Mesendoderm (in vitro differentiated cells): ENCODE data around the gene RAPGEF5.

ENCODE experiments used
- DNase-seq: peaks from one replicate; pipeline ENCODE4 v3.0.0; 2013
- H2AK5ac ChIP-seq: 2 replicates; pipeline ENCODE4 v1.6.1; 2013; ENCODE audit warnings: low read length, inconsistent platforms
- H2BK120ac ChIP-seq: 2 replicates; pipeline ENCODE4 v1.6.1; 2013; ENCODE audit warnings: low read depth, mild to moderate bottlenecking, low read length, moderate library complexity, mixed read lengths
- H2BK15ac ChIP-seq: replicated peaks from 2 replicates; pipeline ENCODE4 v1.6.1; 2013; ENCODE audit warnings: low read depth, mild to moderate bottlenecking, moderate library complexity
- H2BK5ac ChIP-seq: 2 replicates; pipeline ENCODE4 v1.6.1; 2013; ENCODE audit warnings: low read length, inconsistent platforms
- H3K18ac ChIP-seq: 2 replicates; pipeline ENCODE4 v1.6.1; 2013; ENCODE audit warnings: mild to moderate bottlenecking, low read length, mixed read lengths
- H3K23ac ChIP-seq: one replicate; pipeline ENCODE4 v1.6.1; 2013; ENCODE audit warnings: low read length
- H3K27ac ChIP-seq: 2 replicates; pipeline ENCODE4 v1.5.1; 2013; ENCODE audit warnings: low read depth, mild to moderate bottlenecking, inconsistent platforms, low read length, moderate library complexity
- H3K27me3 ChIP-seq: 2 replicates; pipeline ENCODE4 v1.6.1; 2013; ENCODE audit warnings: low read length, control low read depth, mild to moderate bottlenecking, inconsistent platforms; ENCODE audit not compliant: insufficient read depth, poor library complexity
- H3K36me3 ChIP-seq: 2 replicates; pipeline ENCODE4 v1.6.1; 2013; ENCODE audit warnings: low read length, inconsistent platforms; ENCODE audit not compliant: control insufficient read depth, insufficient read depth
- H3K4ac ChIP-seq: one replicate; pipeline ENCODE4 v1.6.1; 2013; ENCODE audit warnings: low read depth, mild to moderate bottlenecking, low read length, moderate library complexity
- H3K4me1 ChIP-seq: 2 replicates; pipeline ENCODE4 v1.6.1; 2013; ENCODE audit warnings: low read depth, low read length, inconsistent platforms; ENCODE audit not compliant: control insufficient read depth
- H3K4me2 ChIP-seq: 2 replicates; pipeline ENCODE4 v1.6.1; 2013; ENCODE audit warnings: low read length
- H3K4me3 ChIP-seq: 2 replicates; pipeline ENCODE4 v1.5.1; 2013; ENCODE audit warnings: mild to moderate bottlenecking, low read length
- H3K56ac ChIP-seq: one replicate; pipeline ENCODE4 v1.6.1; 2013; ENCODE audit warnings: low read length
- H3K79me1 ChIP-seq: 2 replicates; pipeline ENCODE4 v1.6.1; 2013; ENCODE audit warnings: low read length, inconsistent platforms
- H3K79me2 ChIP-seq: 2 replicates; pipeline ENCODE4 v1.6.1; 2013; ENCODE audit warnings: mild to moderate bottlenecking, low read length; ENCODE audit not compliant: control insufficient read depth, insufficient read depth
- H3K9ac ChIP-seq: 2 replicates; pipeline ENCODE4 v1.6.1; 2013; ENCODE audit warnings: low read length, inconsistent platforms
- H4K5ac ChIP-seq: one replicate; pipeline ENCODE4 v1.6.1; 2013; ENCODE audit warnings: low read length
- H4K8ac ChIP-seq: one replicate; pipeline ENCODE4 v1.6.1; 2013; ENCODE audit warnings: low read depth, mild to moderate bottlenecking, control low read depth, low read length, moderate library complexity
- WGBS: extraction: QIAGEN DNeasy Blood & Tissue Kit; methylation state at CpG from one replicate; pipeline ENCODE4 v1.1.7; 2013; ENCODE audit warnings: low lambda C conversion rate, missing lambda C conversion rate; ENCODE audit not compliant: insufficient coverage; ENCODE audit errors: extremely low coverage; 5-methylcytosine and 5-hydroxymethylcytosine counted together

RAPGEF5 gene

GRCh38 chr7:22200777-22201176, 156.2 kb downstream of the RAPGEF5 start:
- no peak overlapping the region for H4K5ac ChIP-seq
- no peak overlapping the region for H3K9ac ChIP-seq
- no peak overlapping the region for H3K23ac ChIP-seq
- H2BK5ac ChIP-seq: no peak overlapping the region
- no peaks in the 10 kb centered on the region for H3K79me1 ChIP-seq
- no peak overlapping the region for H3K27ac ChIP-seq
- no peak overlapping the region for H3K4me2 ChIP-seq
- no peak overlapping the region for H3K18ac ChIP-seq
- H3K4me1 ChIP-seq: peaks cover 3% of the 10 kb centered on the region
- no peaks in the 10 kb centered on the region for H3K36me3 ChIP-seq
- H2AK5ac ChIP-seq: no peak overlapping the region
- H3K27me3 ChIP-seq: no peaks in the 10 kb centered on the region
- no peaks in the 10 kb centered on the region for H3K79me2 ChIP-seq
- H4K8ac ChIP-seq: no peak overlapping the region
- no peak overlapping the region for H3K4me3 ChIP-seq
- H3K4ac ChIP-seq: no peak overlapping the region
- H2BK120ac ChIP-seq: no peak overlapping the region
- no peak overlapping the region for H2BK15ac ChIP-seq
- no peak for DNase-seq
- no peak overlapping the region for H3K56ac ChIP-seq

DNA sequence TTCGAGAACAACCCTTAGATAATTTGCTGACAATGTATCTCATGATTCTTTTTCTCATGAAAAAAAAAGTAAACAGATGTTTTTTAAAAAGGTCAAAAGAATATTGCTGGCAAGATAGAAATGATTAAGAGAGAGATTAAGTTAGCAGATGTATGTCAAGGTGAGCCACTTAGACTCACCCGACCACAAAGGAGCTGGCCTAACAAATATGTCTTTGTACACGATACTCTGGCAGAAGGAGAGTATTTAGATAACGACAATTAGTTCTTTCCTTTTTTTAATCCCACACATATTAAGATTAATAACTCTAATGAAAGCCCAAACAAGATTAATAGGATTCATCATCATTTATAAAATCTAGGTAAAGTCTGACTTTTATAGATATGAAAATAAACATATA, 156.7 kb downstream of the RAPGEF5 start:
- Histone ChIP-seq H3K79me1 (no peaks in the 10 kb centered on the region), H3K27ac (no peak overlapping the region), H3K27me3 (no peaks in the 10 kb centered on the region), H2BK5ac (no peak overlapping the region), H3K9ac (no peak overlapping the region), H2BK120ac (no peak overlapping the region), H3K23ac (no peak overlapping the region), H3K4me1 (peaks cover 3% of the 10 kb centered on the region), H3K56ac (no peak overlapping the region), H2BK15ac (no peak overlapping the region), H3K79me2 (no peaks in the 10 kb centered on the region), H3K4me2 (no peak overlapping the region), H3K36me3 (no peaks in the 10 kb centered on the region), H2AK5ac (no peak overlapping the region), H3K4me3 (no peak overlapping the region), H3K18ac (no peak overlapping the region), H3K4ac (no peak overlapping the region), H4K5ac (no peak overlapping the region), H4K8ac (no peak overlapping the region)
- DNase-seq: no peak
- no CpG with 5 or more reads among the region's 4 CpGs for WGBS

DNA sequence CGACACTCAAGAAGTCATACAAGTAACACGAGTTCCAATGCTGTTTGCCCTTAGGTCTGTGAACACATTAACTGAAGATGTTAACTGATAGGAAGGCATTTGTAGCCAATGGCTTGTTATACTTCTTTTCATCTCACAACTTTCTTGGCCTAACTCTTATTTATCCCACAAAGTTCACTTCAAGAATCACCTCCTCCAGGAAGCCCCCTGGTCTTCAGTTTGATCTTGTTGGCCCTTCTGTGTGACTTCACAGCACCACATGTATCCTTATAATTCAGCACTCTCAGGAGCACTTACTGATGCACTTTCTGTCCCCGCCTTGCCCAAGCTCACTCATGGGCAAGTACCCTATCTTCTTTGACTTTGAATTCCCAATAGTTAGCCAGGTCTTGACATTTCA, 159.6 kb downstream of the RAPGEF5 start:
- H2BK120ac ChIP-seq: no peak overlapping the region
- no peak overlapping the region for H3K4me3 ChIP-seq
- no peak overlapping the region for H2BK15ac ChIP-seq
- H3K4me1 ChIP-seq: peaks cover 13% of the 10 kb centered on the region
- H2AK5ac ChIP-seq: no peak overlapping the region
- H3K23ac ChIP-seq: no peak overlapping the region
- no peaks in the 10 kb centered on the region for H3K27me3 ChIP-seq
- H3K56ac ChIP-seq: no peak overlapping the region
- no peaks in the 10 kb centered on the region for H3K79me1 ChIP-seq
- H3K9ac ChIP-seq: no peak overlapping the region
- H3K36me3 ChIP-seq: no peaks in the 10 kb centered on the region
- no peak overlapping the region for H4K8ac ChIP-seq
- no peak overlapping the region for H3K4me2 ChIP-seq
- H3K4ac ChIP-seq: no peak overlapping the region
- no peak overlapping the region for H4K5ac ChIP-seq
- no CpG with 5 or more reads among the region's 3 CpGs for WGBS
- no peak overlapping the region for H3K27ac ChIP-seq
- no peak overlapping the region for H2BK5ac ChIP-seq
- H3K18ac ChIP-seq: no peak overlapping the region
- DNase-seq: no peak
- H3K79me2 ChIP-seq: no peaks in the 10 kb centered on the region

DNA sequence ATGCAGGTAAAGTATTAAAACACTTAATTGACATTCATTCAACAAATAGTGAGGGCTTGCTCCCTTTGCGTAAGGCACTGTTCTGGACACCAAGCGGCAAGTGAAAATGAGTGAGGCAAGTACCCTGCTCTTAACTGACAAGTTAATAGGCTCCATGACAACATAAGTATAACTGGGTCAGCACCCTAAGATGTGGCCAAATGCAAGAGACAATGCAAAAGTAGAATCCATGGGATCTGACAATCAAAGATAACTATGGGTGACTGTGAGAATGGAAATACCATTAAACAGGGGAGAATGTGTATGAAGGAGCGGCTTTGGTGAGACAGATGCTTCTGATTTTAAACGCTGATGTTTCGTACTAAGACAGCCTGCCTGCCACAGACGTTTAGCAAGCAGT, 160.5 kb downstream of the RAPGEF5 start:
- no peak overlapping the region for H2BK5ac ChIP-seq
- WGBS: no CpG with 5 or more reads among the region's 6 CpGs

GRCh38 chr7:22195397-22196172, 161.4 kb downstream of the RAPGEF5 start:
- no peaks in the 10 kb centered on the region for H3K79me1 ChIP-seq

More for the DNA sequence above, 160.5 kb downstream of the RAPGEF5 start:
- H3K4me1 ChIP-seq: peaks cover 14% of the 10 kb centered on the region
- H3K27me3 ChIP-seq: no peaks in the 10 kb centered on the region
- no peak overlapping the region for H3K18ac ChIP-seq
- H3K9ac ChIP-seq: no peak overlapping the region
- no peak overlapping the region for H4K8ac ChIP-seq
- no peak overlapping the region for H3K23ac ChIP-seq
- no peak overlapping the region for H3K4me2 ChIP-seq
- H4K5ac ChIP-seq: no peak overlapping the region
- no peak for DNase-seq
- no peaks in the 10 kb centered on the region for H3K79me1 ChIP-seq
- no peaks in the 10 kb centered on the region for H3K36me3 ChIP-seq
- no peak overlapping the region for H2BK120ac ChIP-seq
- H2BK15ac ChIP-seq: no peak overlapping the region
- no peak overlapping the region for H2AK5ac ChIP-seq
- no peaks in the 10 kb centered on the region for H3K79me2 ChIP-seq
- no peak overlapping the region for H3K4me3 ChIP-seq
- no peak overlapping the region for H3K56ac ChIP-seq
- no peak overlapping the region for H3K4ac ChIP-seq
- no peak overlapping the region for H3K27ac ChIP-seq

More at GRCh38 chr7:22195397-22196172, 161.4 kb downstream of the RAPGEF5 start:
- no peak overlapping the region for H2BK120ac ChIP-seq
- no peak overlapping the region for H3K4ac ChIP-seq
- no peak overlapping the region for H3K23ac ChIP-seq
- no peak overlapping the region for H3K4me3 ChIP-seq
- no peaks in the 10 kb centered on the region for H3K79me2 ChIP-seq
- no peak overlapping the region for H3K4me2 ChIP-seq
- no peak for DNase-seq
- no peak overlapping the region for H2AK5ac ChIP-seq
- H3K18ac ChIP-seq: no peak overlapping the region
- H3K4me1 ChIP-seq: peaks cover 11% of the 10 kb centered on the region
- no peak overlapping the region for H4K5ac ChIP-seq
- no peak overlapping the region for H4K8ac ChIP-seq
- no peak overlapping the region for H3K27ac ChIP-seq
- H2BK15ac ChIP-seq: no peak overlapping the region
- no peaks in the 10 kb centered on the region for H3K36me3 ChIP-seq
- H3K27me3 ChIP-seq: no peaks in the 10 kb centered on the region
- no CpG with 5 or more reads among the region's 9 CpGs for WGBS
- no peak overlapping the region for H3K9ac ChIP-seq
- no peak overlapping the region for H3K56ac ChIP-seq
- no peak overlapping the region for H2BK5ac ChIP-seq
